PC-3 (cell line): ENCODE results near the gene C1QTNF4. TPM values are rescaled to one million over a fixed set of nuclear protein-coding genes. Genes with fewer than 3 reads are reported as not detected.
A peak's percentile ranks its signal among the peaks of the same experiment; 100 is the strongest.

ENCODE experiments used
- ATAC-seq: fragments of 200-7000 bp; cut with Tn5 transposase; 2 replicates; pipeline ENCODE4 v1.9.1; 2020; ENCODE audit warnings: mild to moderate bottlenecking, moderate library complexity
- BruUV-seq: library from RNA; stranded (reverse); fragments of 400-500 nt; replicated peaks from 2 replicates; lab custom pipeline; 2021; lab: Mats Ljungman, UMichigan
- CTCF ChIA-PET: fragments of 300-600 bp; sonication (Branson Sonifier 250); formaldehyde crosslinking; loops from one replicate; lab custom pipeline; 2022; ENCODE audit warnings: antibody characterized with exemption; lab: Charles Lee
- POLR2A ChIA-PET: fragments of 300-600 bp; sonication (Branson Sonifier 250); formaldehyde crosslinking; loops from one replicate; lab custom pipeline; 2022; ENCODE audit warnings: antibody characterized with exemption; ENCODE audit not compliant: unreplicated experiment; lab: Charles Lee
- DNase-seq: peaks from one replicate; pipeline ENCODE4 v3.0.0-alpha.2; 2015
- H2AFZ ChIP-seq: fragments of 300-600 bp; sonication (generic); 2 replicates; pipeline ENCODE4 v1.6.0; 2016; ENCODE audit warnings: antibody characterized with exemption, low read length
- H3F3A ChIP-seq: fragments of 300-600 bp; sonication (generic); one replicate; pipeline ENCODE4 v1.6.0; 2017; ENCODE audit warnings: antibody characterized with exemption, low read length, control low read depth, mild to moderate bottlenecking; ENCODE audit not compliant: unreplicated experiment
- H3K27ac ChIP-seq: fragments of 300-600 bp; sonication (generic); 2 replicates; pipeline ENCODE4 v1.5.1; 2016; ENCODE audit warnings: mild to moderate bottlenecking, low read length
- H3K27me3 ChIP-seq: fragments of 300-600 bp; sonication (generic); 2 replicates; pipeline ENCODE4 v1.6.1; 2016; ENCODE audit warnings: low read length, mixed read lengths
- H3K36me3 ChIP-seq: fragments of 300-600 bp; sonication (generic); 2 replicates; pipeline ENCODE4 v1.6.1; 2016; ENCODE audit warnings: low read depth, mixed run types, low read length, mixed read lengths
- H3K4me1 ChIP-seq: fragments of 300-600 bp; sonication (generic); 2 replicates; pipeline ENCODE4 v1.5.1; 2016; ENCODE audit warnings: low read length; ENCODE audit not compliant: insufficient read depth
- H3K4me2 ChIP-seq: fragments of 300-600 bp; sonication (generic); 2 replicates; pipeline ENCODE4 v1.6.0; 2016; ENCODE audit warnings: low read length
- H3K4me3 ChIP-seq: fragments of 300-600 bp; sonication (generic); 2 replicates; pipeline ENCODE4 v1.5.1; 2016; ENCODE audit warnings: mild to moderate bottlenecking, low read length, mixed read lengths
- H3K79me2 ChIP-seq: fragments of 300-600 bp; sonication (generic); 2 replicates; pipeline ENCODE4 v1.6.1; 2017; ENCODE audit warnings: low read length, mixed read lengths
- H3K9ac ChIP-seq: fragments of 300-600 bp; sonication (generic); 2 replicates; pipeline ENCODE4 v1.6.0; 2016; ENCODE audit warnings: mild to moderate bottlenecking, low read length
- H3K9me2 ChIP-seq: fragments of 300-600 bp; sonication (generic); replicated peaks from 2 replicates; pipeline ENCODE4 v1.6.1; 2016; ENCODE audit warnings: mixed run types, low read length, mixed read lengths
- H3K9me3 ChIP-seq: fragments of 300-600 bp; sonication (generic); 2 replicates; pipeline ENCODE4 v1.6.1; 2016; ENCODE audit warnings: low read length, mixed read lengths
- H4K20me1 ChIP-seq: fragments of 300-600 bp; sonication (generic); 2 replicates; pipeline ENCODE4 v1.6.1; 2016; ENCODE audit warnings: low read length, mixed read lengths
- CTCF ChIP-seq: fragments of 300-600 bp; sonication (generic); conservative IDR thresholded peaks from 2 replicates; pipeline ENCODE4 v1.5.1; 2017; ENCODE audit warnings: antibody characterized with exemption, low read depth, mild to moderate bottlenecking, low read length
- EZH2 ChIP-seq: fragments of 300-600 bp; sonication (generic); IDR thresholded peaks from one replicate; pipeline ENCODE4 v1.6.1; 2017; ENCODE audit warnings: antibody characterized with exemption, mild to moderate bottlenecking, low read length; ENCODE audit not compliant: unreplicated experiment
- EZH2phosphoT487 ChIP-seq: fragments of 300-600 bp; sonication (generic); IDR thresholded peaks from 2 replicates; pipeline ENCODE4 v1.6.1; 2018; ENCODE audit warnings: mild to moderate bottlenecking, antibody characterized with exemption, low read length, borderline replicate concordance
- intact Hi-C: fragments of 100-400 bp; cut with micrococcal nuclease; formaldehyde crosslinking; loops from 2 replicates; pipeline ENCODE4 v1.9.0; 2023
- total RNA-seq: library from RNA; depleted of rRNA; stranded (reverse); fragments of >200 nt; gene quantifications from 2 replicates; pipeline ENCODE4 v1.2.3, GENCODE V29; 2014

Gene C1QTNF4
- total RNA-seq, 1 experiment from 2014 or later: not detected

GRCh38 chr11:47617417-47617809, 23.2 kb upstream of the C1QTNF4 start:
- no peak for TF ChIP-seq EZH2phosphoT487
- TF ChIP-seq CTCF: no peak
- no peak for TF ChIP-seq EZH2
- Histone ChIP-seq H3K4me1 (peaks cover 3% of the 10 kb centered on the region; the same call in 1 of the 2 replicates), H3K9me3 (no peaks in the 10 kb centered on the region), H3K4me2 (no peak overlapping the region), H3K36me3 (peaks cover 29% of the 10 kb centered on the region; the same call in 1 of the 2 replicates), H3K9ac (no peak overlapping the region), H3K9me2 (no peaks in the 10 kb centered on the region), H3F3A (no peaks in the 10 kb centered on the region), H3K79me2 (no peaks in the 10 kb centered on the region), H3K27ac (no peak overlapping the region), H2AFZ (no peak overlapping the region), H4K20me1 (no peaks in the 10 kb centered on the region), H3K27me3 (no peaks in the 10 kb centered on the region), H3K4me3 (no peak overlapping the region)
- no TSS peak for BruUV-seq
- CTCF ChIA-PET: no interaction called here
- POLR2A ChIA-PET: no interaction called here
- DNase-seq (peak; percentile 37), ATAC-seq (peak; percentile 63)
- intact Hi-C loops: no loop called here

- H3K27ac ChIP-seq: no peak overlapping the region
- TF ChIP-seq EZH2 (no peak), CTCF (peak; percentile 78)
- BruUV-seq: no TSS peak
- no peaks in the 10 kb centered on the region for H3K9me2 ChIP-seq
- H2AFZ ChIP-seq: no peak overlapping the region
- no peak overlapping the region for H3K9ac ChIP-seq
- ChIA-PET POLR2A (no interaction called here), CTCF (no interaction called here)
- H3K36me3 ChIP-seq: peaks cover 25% of the 10 kb centered on the region; the same call in 1 of the 2 replicates
- ATAC-seq: peak; percentile 70
- no peaks in the 10 kb centered on the region for H3K79me2 ChIP-seq
- no peaks in the 10 kb centered on the region for H4K20me1 ChIP-seq
- peaks cover 3% of the 10 kb centered on the region; the same call in 1 of the 2 replicates for H3K4me1 ChIP-seq
- no peak overlapping the region for H3K4me3 ChIP-seq
- H3F3A ChIP-seq: no peaks in the 10 kb centered on the region
- no peaks in the 10 kb centered on the region for H3K27me3 ChIP-seq
- H3K9me3 ChIP-seq: no peaks in the 10 kb centered on the region
- H3K4me2 ChIP-seq: no peak overlapping the region
- peak; percentile 46 for DNase-seq
- intact Hi-C loops: no loop called here
Observed at GRCh38 chr11:47616726-47617416, 22.7 kb upstream of the C1QTNF4 start.

- no peaks in the 10 kb centered on the region for H3K9me3 ChIP-seq
- H3K27me3 ChIP-seq: no peaks in the 10 kb centered on the region
- no peak overlapping the region for H2AFZ ChIP-seq
- no peak for ATAC-seq
- H3F3A ChIP-seq: no peaks in the 10 kb centered on the region
- H3K79me2 ChIP-seq: no peaks in the 10 kb centered on the region
- H3K27ac ChIP-seq: no peak overlapping the region
- intact Hi-C loops: no loop called here
- no peak overlapping the region for H3K4me3 ChIP-seq
- POLR2A ChIA-PET: no interaction called here
- CTCF ChIA-PET: no interaction called here
- H3K36me3 ChIP-seq: peaks cover 15% of the 10 kb centered on the region; the same call in 1 of the 2 replicates
- peaks cover 3% of the 10 kb centered on the region; the same call in 1 of the 2 replicates for H3K4me1 ChIP-seq
- H4K20me1 ChIP-seq: no peaks in the 10 kb centered on the region
- no peaks in the 10 kb centered on the region for H3K9me2 ChIP-seq
- no peak overlapping the region for H3K4me2 ChIP-seq
- BruUV-seq: no TSS peak
- H3K9ac ChIP-seq: no peak overlapping the region
- TF ChIP-seq EZH2 (no peak), CTCF (no peak), EZH2phosphoT487 (no peak)
- DNase-seq: no peak
Observed at GRCh38 chr11:47615249-47615648, 21.0 kb upstream of the C1QTNF4 start.
